ENCODE measurements around the gene TLL1.

GRCh38 chr4:166146806-166147540, 273.9 kb downstream of the TLL1 start:
- TF ChIP-seq SP1 (IDR thresholded peaks at IDR 0.05) (no peak), ELF4 (IDR thresholded peaks at IDR 0.05) (no peak), CTBP1 (IDR thresholded peaks at IDR 0.05; ENCODE audit: borderline replicate concordance) (no peak), ZNF384 (IDR thresholded peaks at IDR 0.05) (no peak), FOXM1 (IDR thresholded peaks at IDR 0.05; ENCODE audit: borderline replicate concordance) (no peak), HDGF (IDR thresholded peaks at IDR 0.05; ENCODE audit: borderline replicate concordance) (no peak), FOXA1 (IDR thresholded peaks at IDR 0.05) (no peak), L3MBTL2 (conservative IDR thresholded peaks at IDR 0.05) (no peak), ARNT (IDR thresholded peaks at IDR 0.05) (no peak), NFRKB (IDR thresholded peaks at IDR 0.05) (no peak), TARDBP (IDR thresholded peaks at IDR 0.05) (no peak), SUZ12 (IDR thresholded peaks at IDR 0.05) (no peak), FOXK2 (IDR thresholded peaks at IDR 0.05) (no peak)
- TF ChIP-seq, protein P1, sequence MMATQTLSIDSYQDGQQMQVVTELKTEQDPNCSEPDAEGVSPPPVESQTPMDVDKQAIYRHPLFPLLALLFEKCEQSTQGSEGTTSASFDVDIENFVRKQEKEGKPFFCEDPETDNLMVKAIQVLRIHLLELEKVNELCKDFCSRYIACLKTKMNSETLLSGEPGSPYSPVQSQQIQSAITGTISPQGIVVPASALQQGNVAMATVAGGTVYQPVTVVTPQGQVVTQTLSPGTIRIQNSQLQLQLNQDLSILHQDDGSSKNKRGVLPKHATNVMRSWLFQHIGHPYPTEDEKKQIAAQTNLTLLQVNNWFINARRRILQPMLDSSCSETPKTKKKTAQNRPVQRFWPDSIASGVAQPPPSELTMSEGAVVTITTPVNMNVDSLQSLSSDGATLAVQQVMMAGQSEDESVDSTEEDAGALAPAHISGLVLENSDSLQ (IDR thresholded peaks at IDR 0.05): no peak
